ENCODE measurements around the gene GAB4.
"Not testable (repeated sequence)": the region's sequence is repeated elsewhere in the genome, so short reads cannot be mapped to it uniquely, and the experiment has no call there.

The GAB4 gene

GRCh38 chr22:16937811-16938210 is 70.2 kb downstream of the GAB4 start:
- no peak for TF ChIP-seq CTCF (IDR thresholded peaks at IDR 0.05; ENCODE audit: low read depth, low read length, missing control alignments)
- no peak for DNase-seq (ENCODE audit: extremely low read depth, low read depth)
- no peak overlapping the region for H3K4me3 ChIP-seq (replicated peaks; ENCODE audit: low read depth, low read length)

GRCh38 chr22:16937209-16937608 is 70.8 kb downstream of the GAB4 start:
- H3K4me3 ChIP-seq (replicated peaks; ENCODE audit: low read depth, low read length); DNase-seq (ENCODE audit: extremely low read depth, low read depth): not testable (repeated sequence)

GRCh38 chr22:16936625-16937024 is 71.4 kb downstream of the GAB4 start:
- DNase-seq (ENCODE audit: extremely low read depth, low read depth): no peak
- TF ChIP-seq CTCF (IDR thresholded peaks at IDR 0.05; ENCODE audit: low read depth, low read length, missing control alignments): no peak

GRCh38 chr22:16935209-16935608 is 72.8 kb downstream of the GAB4 start:
- DNase-seq (ENCODE audit: extremely low read depth, low read depth): no peak
- no peak for TF ChIP-seq CTCF (IDR thresholded peaks at IDR 0.05; ENCODE audit: low read depth, low read length, missing control alignments)
- no peak overlapping the region for H3K4me3 ChIP-seq (replicated peaks; ENCODE audit: low read depth, low read length)

More at GRCh38 chr22:16936625-16937024, 71.4 kb downstream of the GAB4 start:
- H3K4me3 ChIP-seq (replicated peaks; ENCODE audit: low read depth, low read length): no peak overlapping the region

- TF ChIP-seq CTCF (IDR thresholded peaks at IDR 0.05; ENCODE audit: low read depth, low read length, missing control alignments): no peak
Observed at GRCh38 chr22:16933291-16934282, 74.4 kb downstream of the GAB4 start.

GRCh38 chr22:16932577-16932976 is 75.4 kb downstream of the GAB4 start:
- H3K4me3 ChIP-seq (replicated peaks; ENCODE audit: low read depth, low read length): no peak overlapping the region
- TF ChIP-seq CTCF (IDR thresholded peaks at IDR 0.05; ENCODE audit: low read depth, low read length, missing control alignments): no peak
- no peak for DNase-seq (ENCODE audit: extremely low read depth, low read depth)

More at GRCh38 chr22:16933291-16934282, 74.4 kb downstream of the GAB4 start:
- DNase-seq (ENCODE audit: extremely low read depth, low read depth): no peak
- H3K4me3 ChIP-seq (replicated peaks; ENCODE audit: low read depth, low read length): no peak overlapping the region

- H3K4me3 ChIP-seq (replicated peaks; ENCODE audit: low read depth, low read length): no peak overlapping the region
- no peak for DNase-seq (ENCODE audit: extremely low read depth, low read depth)
- TF ChIP-seq CTCF (IDR thresholded peaks at IDR 0.05; ENCODE audit: low read depth, low read length, missing control alignments): no peak
Observed at GRCh38 chr22:16925407-16925966, 82.5 kb downstream of the GAB4 start.

All from HFF-Myc (cell line).